HCT116 (cell line): Measurements from ENCODE around the gene FAT1. TPM values are rescaled to one million over a fixed set of nuclear protein-coding genes. Genes with fewer than 3 reads are reported as not detected.
A peak's percentile ranks its signal among the peaks of the same experiment; 100 is the strongest.

ENCODE experiments used
- ATAC-seq: fragments of 200-7000 bp; cut with Tn5 transposase; 2 replicates; pipeline ENCODE4 v1.9.1; 2020; ENCODE audit warnings: mild to moderate bottlenecking, moderate library complexity
- BruUV-seq: library from RNA; stranded (reverse); fragments of 400-500 nt; replicated peaks from 2 replicates; lab custom pipeline; 2021; lab: Mats Ljungman, UMichigan
- CTCF ChIA-PET: fragments of 300-600 bp; sonication (Branson Sonifier 250); formaldehyde crosslinking; loops from one replicate; lab custom pipeline; 2021; ENCODE audit warnings: antibody characterized with exemption; lab: Charles Lee
- POLR2A ChIA-PET: fragments of 300-600, 350-600 bp; sonication (Branson Sonifier 250); formaldehyde crosslinking; loops from one replicate; lab custom pipeline; 2021; ENCODE audit warnings: antibody characterized with exemption; lab: Charles Lee
- RAD21 ChIA-PET, 2 experiments: fragments of 300-600 bp; sonication (Branson Sonifier 250); formaldehyde crosslinking; loops; one replicate each; lab custom pipeline; 2023; ENCODE audit warnings: low total read pairs in 2 of 2; ENCODE audit not compliant: uncharacterized antibody in 2 of 2, unreplicated experiment in 2 of 2, low non-redundant PET in 1 of 2; lab: Charles Lee
- DNase-seq: peaks from one replicate; pipeline ENCODE4 v3.0.0-alpha.2; 2010; ENCODE audit warnings: low read depth, low spot score
- H2AFZ ChIP-seq: fragments of 200-600 bp; shearing (Covaris generic), sonication (generic); 2 replicates; pipeline ENCODE4 v1.6.1; 2017; ENCODE audit warnings: low read depth, mixed run types, mixed read lengths, antibody characterized with exemption, low read length; ENCODE audit not compliant: poor library complexity, severe bottlenecking
- H3K27ac ChIP-seq: 2 replicates; pipeline ENCODE4 v1.5.1; 2012; ENCODE audit warnings: low read depth, low read length
- H3K27me3 ChIP-seq: fragments of 200-600 bp; sonication (generic); 2 replicates; pipeline ENCODE4 v1.6.1; 2016; ENCODE audit warnings: mixed run types, low read length, mixed read lengths; ENCODE audit not compliant: insufficient read depth
- H3K36me3 ChIP-seq, 2 experiments: fragments of 200-500 bp in 1 of 2; fragments of 200-600 bp in 1 of 2; sonication (Bioruptor generic) in 1 of 2; sonication (generic) in 1 of 2; 2 replicates each; pipeline versions ENCODE4 v1.5.1 to v1.6.1; 2014 to 2016; ENCODE audit warnings: low read length in 2 of 2, inconsistent platforms in 1 of 2, mixed read lengths in 1 of 2, mixed run types in 1 of 2; ENCODE audit not compliant: insufficient read depth in 2 of 2, control insufficient read depth in 1 of 2
- H3K4me1 ChIP-seq, 2 experiments: fragments of 200-600 bp in 1 of 2; sonication (generic) in 1 of 2; 2 replicates each; pipeline versions ENCODE4 v1.5.1 to v1.6.1; 2012 to 2017; ENCODE audit warnings: low read length in 2 of 2, inconsistent platforms in 1 of 2, mild to moderate bottlenecking in 1 of 2, mixed read lengths in 1 of 2, mixed run types in 1 of 2, moderate library complexity in 1 of 2; ENCODE audit not compliant: insufficient read depth in 2 of 2, control insufficient read depth in 1 of 2
- H3K4me2 ChIP-seq: fragments of 200-600 bp; sonication (generic); 2 replicates; pipeline ENCODE4 v1.6.1; 2017; ENCODE audit warnings: mixed run types, low read length, mixed read lengths
- H3K4me3 ChIP-seq, 2 experiments: fragments of 200-600 bp in 1 of 2; sonication (generic) in 1 of 2; replicated peaks in 1 of 2; 2 replicates each; pipeline ENCODE4 v1.5.1; 2011 to 2016; ENCODE audit warnings: low read length in 2 of 2, control low read depth in 1 of 2, low read depth in 1 of 2, mild to moderate bottlenecking in 1 of 2, mixed read lengths in 1 of 2, mixed run types in 1 of 2
- H3K79me2 ChIP-seq: fragments of 200-600 bp; sonication (generic); 2 replicates; pipeline ENCODE4 v1.6.1; 2017; ENCODE audit warnings: mild to moderate bottlenecking, mixed run types, low read length, moderate library complexity, mixed read lengths; ENCODE audit not compliant: insufficient read depth
- H3K9ac ChIP-seq: fragments of 200-600 bp; sonication (generic); 2 replicates; pipeline ENCODE4 v1.6.1; 2016; ENCODE audit warnings: low read length, mixed read lengths
- H3K9me2 ChIP-seq: fragments of 200-600 bp; sonication (generic), shearing (Covaris generic); 2 replicates; pipeline ENCODE4 v1.6.1; 2017; ENCODE audit warnings: mixed run types, mild to moderate bottlenecking, moderate library complexity; ENCODE audit not compliant: insufficient read depth
- H3K9me3 ChIP-seq, 2 experiments: fragments of 200-500 bp in 1 of 2; fragments of 200-600 bp in 1 of 2; sonication (Bioruptor generic) in 1 of 2; sonication (generic) in 1 of 2; 2 replicates each; pipeline ENCODE4 v1.6.1; 2014 to 2017; ENCODE audit warnings: low read length in 2 of 2, mixed read lengths in 2 of 2, inconsistent platforms in 1 of 2, low read depth in 1 of 2, mild to moderate bottlenecking in 1 of 2, mixed run types in 1 of 2, moderate library complexity in 1 of 2; ENCODE audit not compliant: control insufficient read depth in 1 of 2, insufficient read depth in 1 of 2
- H4K20me1 ChIP-seq: fragments of 200-600 bp; sonication (generic), shearing (Covaris generic); 2 replicates; pipeline ENCODE4 v1.6.1; 2017; ENCODE audit warnings: mixed run types, mild to moderate bottlenecking, moderate library complexity; ENCODE audit not compliant: insufficient read depth
- CTCF ChIP-seq, 3 experiments: fragments of 200-600 bp in 1 of 3; sonication (generic) in 1 of 3; IDR thresholded peaks in 2 of 3; conservative IDR thresholded peaks in 1 of 3; 2 replicates each; pipeline ENCODE4 v1.5.1; 2012 to 2017; ENCODE audit warnings: low read depth in 2 of 3, low read length in 2 of 3, antibody characterized with exemption in 1 of 3, borderline replicate concordance in 1 of 3, control low read depth in 1 of 3, mild to moderate bottlenecking in 1 of 3, mixed read lengths in 1 of 3, mixed run types in 1 of 3, moderate library complexity in 1 of 3; ENCODE audit not compliant: insufficient read depth in 1 of 3
- EGR1 ChIP-seq: IDR thresholded peaks from 2 replicates; pipeline ENCODE4 v1.6.1; 2012; ENCODE audit warnings: low read depth
- ELF1 ChIP-seq: IDR thresholded peaks from 2 replicates; pipeline ENCODE4 v1.6.1; 2012; ENCODE audit warnings: low read depth, borderline replicate concordance
- EZH2 ChIP-seq: fragments of 200-600 bp; sonication (generic); IDR thresholded peaks from 2 replicates; pipeline ENCODE4 v1.6.1; 2017; ENCODE audit warnings: antibody characterized with exemption, mixed run types
- EZH2phosphoT487 ChIP-seq: fragments of 200-600 bp; IDR thresholded peaks from 2 replicates; pipeline ENCODE4 v1.6.1; 2018; ENCODE audit warnings: antibody characterized with exemption, borderline replicate concordance
- FOSL1 ChIP-seq: IDR thresholded peaks from 2 replicates; pipeline ENCODE4 v1.6.1; 2012; ENCODE audit warnings: low read depth
- JUND ChIP-seq: IDR thresholded peaks from 2 replicates; pipeline ENCODE4 v1.6.1; 2012
- MAX ChIP-seq: IDR thresholded peaks from 2 replicates; pipeline ENCODE4 v1.6.1; 2012
- POLR2A ChIP-seq: IDR thresholded peaks from 2 replicates; pipeline ENCODE4 v1.7.0; 2011; ENCODE audit warnings: borderline replicate concordance; ENCODE audit not compliant: insufficient read depth, insufficient read length; ENCODE audit errors: extremely low read depth
- POLR2AphosphoS5 ChIP-seq: IDR thresholded peaks from 2 replicates; pipeline ENCODE4 v1.6.1; 2011; ENCODE audit warnings: mild to moderate bottlenecking, low read depth, low read length, moderate library complexity
- SP1 ChIP-seq: IDR thresholded peaks from 2 replicates; pipeline ENCODE4 v1.6.1; 2012; ENCODE audit warnings: low read depth
- ZBTB33 ChIP-seq: IDR thresholded peaks from 2 replicates; pipeline ENCODE4 v1.6.1; 2011; ENCODE audit warnings: mild to moderate bottlenecking, low read length, moderate library complexity; ENCODE audit not compliant: insufficient replicate concordance; ENCODE audit errors: extremely low read depth
- ZFX ChIP-seq: fragments of 450-650 bp; IDR thresholded peaks from 2 replicates; pipeline ENCODE4 v1.6.1; 2017
- intact Hi-C: fragments of 100-400 bp; cut with micrococcal nuclease; formaldehyde crosslinking; loops from 2 replicates; pipeline ENCODE4 v1.10.0; 2022
- total RNA-seq: library from RNA; stranded (reverse); gene quantifications from one replicate; pipeline ENCODE4 v1.2.1, GENCODE V29; 2021; ENCODE audit not compliant: unreplicated experiment

The FAT1 gene
- total RNA-seq, 1 experiment from 2014 or later = 676 TPM

GRCh38 chr4:186669735-186670134, 53.9 kb downstream of the FAT1 start:
- Histone ChIP-seq H3K4me3 (no peak overlapping the region), H2AFZ (no peak overlapping the region), H3K9me2 (no peaks in the 10 kb centered on the region), H3K4me1 (no peaks in the 10 kb centered on the region; a peak in 1 of 4 replicates), H3K9ac (no peak overlapping the region), H4K20me1 (peaks cover 80% of the 10 kb centered on the region), H3K79me2 (peaks cover 98% of the 10 kb centered on the region), H3K36me3 (peaks cover 46 to 60% of the 10 kb centered on the region in 2 experiments), H3K4me2 (no peak overlapping the region), H3K27ac (0 out of 2 replicates have a peak overlapping the region, but pooled peaks have one; percentile 10), H3K27me3 (no peaks in the 10 kb centered on the region), H3K9me3 (no peaks in the 10 kb centered on the region)
- DNase-seq = no peak
- CTCF ChIA-PET = interaction anchor here (1.0 to 1.1 kb wide), 3 partner anchors 16 to 51 kb away, joined by 3 read pairs; no protein-coding TSS in a partner anchor
- ATAC-seq = no peak
- intact Hi-C loops = no loop called here
- POLR2A ChIA-PET = no interaction called here
- RAD21 ChIA-PET = no interaction called here
- peak; percentile 32; the same call in 1 of the 2 replicates for TF ChIP-seq POLR2AphosphoS5
- no peak for TF ChIP-seq JUND
- BruUV-seq = no TSS peak

- CTCF ChIA-PET = interaction anchor here (1.0 to 1.1 kb wide), 3 partner anchors 16 to 52 kb away, joined by 3 read pairs; no protein-coding TSS in a partner anchor
- H3K9me2 ChIP-seq = no peaks in the 10 kb centered on the region
- peaks cover 80% of the 10 kb centered on the region for H4K20me1 ChIP-seq
- H3K27ac ChIP-seq = no peak overlapping the region
- no peaks in the 10 kb centered on the region for H3K9me3 ChIP-seq
- no peaks in the 10 kb centered on the region for H3K27me3 ChIP-seq
- no peak overlapping the region for H3K4me2 ChIP-seq
- POLR2A ChIA-PET = no interaction called here
- intact Hi-C loops = no loop called here
- no peaks in the 10 kb centered on the region; a peak in 1 of 4 replicates for H3K4me1 ChIP-seq
- no peak overlapping the region for H3K9ac ChIP-seq
- no peak for ATAC-seq
- H3K4me3 ChIP-seq = no peak overlapping the region
- BruUV-seq = no TSS peak
- no peak overlapping the region for H2AFZ ChIP-seq
- RAD21 ChIA-PET = no interaction called here
- peaks cover 98% of the 10 kb centered on the region for H3K79me2 ChIP-seq
- peaks cover 46 to 65% of the 10 kb centered on the region in 2 experiments for H3K36me3 ChIP-seq
- no peak for DNase-seq
- TF ChIP-seq SP1 = no peak
- TF ChIP-seq EGR1 = no peak
- TF ChIP-seq MAX = no peak
- TF ChIP-seq EZH2phosphoT487 = no peak
- no peak for TF ChIP-seq POLR2A
- TF ChIP-seq ZFX = no peak
- no peak for TF ChIP-seq EZH2
- no peak for TF ChIP-seq FOSL1
- TF ChIP-seq ZBTB33 = no peak
- TF ChIP-seq CTCF (IDR thresholded peaks at IDR 0.05 in 2 of 3, conservative IDR thresholded peaks at IDR 0.05 in 1 of 3; ENCODE audit: borderline replicate concordance in 1 of 3, insufficient read depth in 1 of 3, low read depth in 2 of 3, low read length in 2 of 3) = peak in 2 of 3 experiments; percentile 16 to 38; a peak in 3 of 6 replicates
- no peak for TF ChIP-seq ELF1
Measured at GRCh38 chr4:186669159-186669731, 54.4 kb downstream of the FAT1 start.
